RWPE2 (cell line): ENCODE measurements around the gene NCOA3.

Experiments used
- ATAC-seq: fragments of 200-7000 bp; cut with Tn5 transposase; 3 replicates; pipeline ENCODE4 v1.9.1; 2021; ENCODE audit warnings: low read depth
- DNase-seq: peaks from one replicate; pipeline ENCODE4 v3.0.0-alpha.2; 2020; ENCODE audit warnings: low spot score
- H3K27ac ChIP-seq: fragments of 450-650 bp; 2 replicates; pipeline ENCODE4 v1.5.1; 2017; ENCODE audit warnings: mild to moderate bottlenecking; ENCODE audit not compliant: poor library complexity, severe bottlenecking
- H3K27me3 ChIP-seq: fragments of 250-450 bp; sonication (Bioruptor Pico); 2 replicates; pipeline ENCODE4 v1.5.1; 2021; ENCODE audit warnings: mild to moderate bottlenecking, moderate library complexity; ENCODE audit not compliant: insufficient read depth, poor library complexity, severe bottlenecking
- H3K36me3 ChIP-seq: fragments of 250-450 bp; sonication (Bioruptor Pico); 2 replicates; pipeline ENCODE4 v1.5.1; 2020; ENCODE audit warnings: low read depth, mild to moderate bottlenecking, moderate library complexity
- H3K4me1 ChIP-seq: fragments of 250-450 bp; sonication (Bioruptor Pico); 2 replicates; pipeline ENCODE4 v1.5.1; 2021; ENCODE audit warnings: mild to moderate bottlenecking, moderate library complexity; ENCODE audit not compliant: insufficient read depth, poor library complexity, severe bottlenecking
- H3K4me3 ChIP-seq: fragments of 250-450 bp; sonication (Bioruptor Pico); 2 replicates; pipeline ENCODE4 v1.5.1; 2021; ENCODE audit warnings: mild to moderate bottlenecking, moderate library complexity; ENCODE audit not compliant: severe bottlenecking
- H3K9me3 ChIP-seq: fragments of 250-450 bp; sonication (Bioruptor Pico); 2 replicates; pipeline ENCODE4 v1.5.1; 2021; ENCODE audit warnings: mild to moderate bottlenecking, moderate library complexity; ENCODE audit not compliant: severe bottlenecking
- TF ChIP-seq, protein P1 (sequence below): fragments of 450-650 bp; IDR thresholded peaks from one replicate; pipeline ENCODE4 v1.5.1; 2017; ENCODE audit warnings: mild to moderate bottlenecking, moderate library complexity; ENCODE audit not compliant: poor library complexity, severe bottlenecking

The NCOA3 gene

DNA sequence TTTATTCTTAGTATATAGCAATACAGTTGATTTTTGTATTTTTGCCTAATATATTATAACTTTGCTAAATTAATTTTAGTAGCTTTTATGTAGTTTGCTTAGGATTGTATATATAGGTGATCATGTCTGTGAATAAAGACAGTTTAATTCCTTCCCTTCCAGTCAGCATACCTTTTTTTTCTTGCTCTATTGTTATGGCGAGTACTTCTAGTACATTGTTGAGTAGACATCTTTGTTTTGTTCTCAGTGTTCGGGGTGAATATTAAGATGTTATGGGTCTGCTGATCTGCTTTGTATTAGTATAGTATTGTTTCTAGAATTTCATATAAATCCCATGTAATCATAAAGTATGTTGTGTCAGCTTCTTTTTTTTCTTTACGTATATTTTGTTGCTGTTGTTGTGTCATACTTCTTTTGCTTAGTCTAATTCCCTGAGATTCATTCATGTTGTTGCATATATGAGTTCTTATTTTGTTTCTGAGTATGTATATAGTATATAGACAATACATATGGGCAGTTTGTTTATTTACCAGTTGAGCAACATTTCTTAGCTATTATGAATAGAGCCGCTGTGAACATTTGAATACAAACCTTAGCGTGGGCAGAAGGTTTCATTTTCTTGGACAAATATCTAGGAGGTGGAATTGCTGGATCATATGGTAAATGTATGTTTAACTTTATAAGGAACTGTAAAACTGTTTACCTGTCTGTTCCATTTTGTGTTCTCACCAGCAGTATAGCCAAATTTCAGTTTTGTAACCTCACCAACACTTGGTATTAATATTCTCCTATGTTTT lies 25.5 kb downstream of the NCOA3 start:
- DNase-seq, result no peak
- Histone ChIP-seq H3K27ac (no peak overlapping the region), H3K9me3 (peaks cover 6% of the 10 kb centered on the region), H3K4me3 (no peak overlapping the region), H3K4me1 (no peaks in the 10 kb centered on the region), H3K27me3 (no peaks in the 10 kb centered on the region), H3K36me3 (peaks cover 22% of the 10 kb centered on the region)
- peak; percentile 19; the same call in 1 of the 3 replicates for ATAC-seq
- TF ChIP-seq, protein P1, sequence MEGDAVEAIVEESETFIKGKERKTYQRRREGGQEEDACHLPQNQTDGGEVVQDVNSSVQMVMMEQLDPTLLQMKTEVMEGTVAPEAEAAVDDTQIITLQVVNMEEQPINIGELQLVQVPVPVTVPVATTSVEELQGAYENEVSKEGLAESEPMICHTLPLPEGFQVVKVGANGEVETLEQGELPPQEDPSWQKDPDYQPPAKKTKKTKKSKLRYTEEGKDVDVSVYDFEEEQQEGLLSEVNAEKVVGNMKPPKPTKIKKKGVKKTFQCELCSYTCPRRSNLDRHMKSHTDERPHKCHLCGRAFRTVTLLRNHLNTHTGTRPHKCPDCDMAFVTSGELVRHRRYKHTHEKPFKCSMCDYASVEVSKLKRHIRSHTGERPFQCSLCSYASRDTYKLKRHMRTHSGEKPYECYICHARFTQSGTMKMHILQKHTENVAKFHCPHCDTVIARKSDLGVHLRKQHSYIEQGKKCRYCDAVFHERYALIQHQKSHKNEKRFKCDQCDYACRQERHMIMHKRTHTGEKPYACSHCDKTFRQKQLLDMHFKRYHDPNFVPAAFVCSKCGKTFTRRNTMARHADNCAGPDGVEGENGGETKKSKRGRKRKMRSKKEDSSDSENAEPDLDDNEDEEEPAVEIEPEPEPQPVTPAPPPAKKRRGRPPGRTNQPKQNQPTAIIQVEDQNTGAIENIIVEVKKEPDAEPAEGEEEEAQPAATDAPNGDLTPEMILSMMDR, result no peak

DNA sequence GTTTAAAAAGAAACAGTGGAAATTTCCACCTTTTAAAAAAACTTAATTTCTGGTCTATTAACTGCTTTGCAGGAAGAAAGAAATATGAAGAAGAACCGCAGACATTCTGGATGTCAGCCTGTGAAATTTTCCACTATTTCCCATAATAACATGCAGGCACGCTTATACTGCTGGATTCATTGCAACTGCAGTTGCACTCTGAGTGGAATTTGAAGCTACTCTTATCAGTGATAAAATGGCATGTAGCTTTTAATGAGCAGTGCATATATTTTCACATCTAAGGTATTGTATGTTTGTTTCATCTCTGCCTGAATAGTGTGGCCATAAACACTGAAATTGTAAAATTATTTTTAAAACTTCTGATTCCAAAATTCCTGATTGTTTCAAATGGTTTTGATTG lies 28.2 kb downstream of the NCOA3 start:
- no peak for DNase-seq
- Histone ChIP-seq H3K9me3 (peaks cover 6% of the 10 kb centered on the region), H3K36me3 (peaks cover 27% of the 10 kb centered on the region), H3K4me3 (no peak overlapping the region), H3K27me3 (no peaks in the 10 kb centered on the region), H3K27ac (no peak overlapping the region), H3K4me1 (no peaks in the 10 kb centered on the region)
- ATAC-seq, result no peak
- TF ChIP-seq, protein P1, result no peak

DNA sequence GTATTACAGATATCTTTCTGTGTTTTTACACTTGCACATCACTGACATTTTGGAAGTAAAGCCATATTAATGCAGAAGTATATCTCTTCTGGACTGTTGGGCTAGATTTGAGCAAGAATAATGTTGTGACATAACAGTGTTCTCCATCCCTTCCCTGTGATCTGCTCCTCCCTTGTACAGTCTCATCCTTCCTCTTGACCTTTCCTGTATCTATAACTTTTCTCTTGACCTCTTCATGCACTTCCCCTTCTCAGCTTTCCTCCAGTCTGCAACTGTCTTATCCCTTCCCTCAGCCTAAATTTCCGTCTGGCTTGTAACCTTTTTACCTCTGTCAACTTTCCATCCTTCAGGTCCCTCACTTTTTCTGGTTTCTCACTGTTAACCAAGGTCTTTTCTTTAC lies 29.8 kb downstream of the NCOA3 start:
- TF ChIP-seq, protein P1, result no peak
- no peaks in the 10 kb centered on the region for H3K4me1 ChIP-seq
- ATAC-seq, result no peak
- H3K4me3 ChIP-seq, result no peak overlapping the region
- H3K27me3 ChIP-seq, result no peaks in the 10 kb centered on the region
- H3K27ac ChIP-seq, result no peak overlapping the region
- peaks cover 27% of the 10 kb centered on the region for H3K36me3 ChIP-seq
- no peak for DNase-seq
- H3K9me3 ChIP-seq, result peaks cover 5% of the 10 kb centered on the region

DNA sequence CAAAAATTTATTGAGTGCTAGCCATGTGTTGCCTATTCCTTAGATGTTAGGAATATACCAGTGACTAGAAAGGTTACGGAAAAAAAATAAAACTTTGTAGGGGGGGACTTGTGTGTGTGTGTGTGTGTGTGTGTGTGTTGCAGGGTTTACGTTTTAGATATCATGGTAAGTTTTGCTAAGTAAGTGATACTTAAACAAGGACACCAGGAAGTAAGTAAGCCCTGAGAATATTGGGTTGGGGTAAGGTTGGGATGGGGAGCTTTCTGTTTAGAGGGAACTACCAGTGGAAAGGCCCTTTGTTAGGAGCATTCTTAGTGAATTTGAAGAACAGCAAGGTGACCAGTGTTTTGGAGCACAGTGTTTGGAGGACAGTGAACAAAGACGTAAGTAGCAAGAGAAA lies 30.3 kb downstream of the NCOA3 start:
- Histone ChIP-seq H3K9me3 (peaks cover 1% of the 10 kb centered on the region), H3K27me3 (no peaks in the 10 kb centered on the region), H3K4me1 (no peaks in the 10 kb centered on the region), H3K4me3 (no peak overlapping the region), H3K36me3 (peaks cover 24% of the 10 kb centered on the region), H3K27ac (no peak overlapping the region)
- TF ChIP-seq, protein P1, result no peak
- no peak for ATAC-seq
- no peak for DNase-seq

DNA sequence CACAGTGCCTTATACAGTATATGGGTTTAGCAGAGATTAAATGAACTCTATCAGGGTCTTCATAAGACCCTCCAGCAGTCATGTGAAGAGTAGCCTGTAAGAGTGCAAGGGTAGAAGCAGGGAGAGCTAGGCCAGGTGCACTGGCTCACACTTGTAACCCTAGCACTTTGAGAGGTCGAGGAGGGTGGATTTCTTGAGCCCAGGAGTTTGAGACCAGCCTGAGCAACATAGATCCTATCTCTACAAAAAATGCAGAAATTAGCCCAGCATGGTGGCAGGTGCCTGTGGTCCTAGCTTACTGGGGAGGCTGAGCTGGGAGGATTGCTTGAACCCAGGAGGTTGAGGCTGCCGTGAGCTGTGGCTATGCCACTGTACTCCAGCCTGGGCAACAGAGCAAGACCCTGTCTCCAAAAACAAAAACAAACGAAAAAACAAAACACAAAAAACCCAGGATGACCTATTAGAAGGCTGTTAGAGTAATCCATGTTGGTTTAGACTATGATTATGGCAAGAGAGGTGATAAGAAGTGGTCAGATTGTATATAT lies 31.9 kb downstream of the NCOA3 start:
- Histone ChIP-seq H3K9me3 (no peaks in the 10 kb centered on the region), H3K4me3 (no peak overlapping the region), H3K27me3 (no peaks in the 10 kb centered on the region), H3K36me3 (peaks cover 23% of the 10 kb centered on the region), H3K4me1 (no peaks in the 10 kb centered on the region), H3K27ac (no peak overlapping the region)
- ATAC-seq, result no peak
- TF ChIP-seq, protein P1, result no peak
- no peak for DNase-seq
